SK-N-MC (cell line): ENCODE results near the gene MRPL12.

Experiments
- DNase-seq: peaks from one replicate; pipeline ENCODE4 v3.0.0-alpha.2; 2011; ENCODE audit warnings: low read depth, low spot score
- H3K27ac ChIP-seq: fragments of 200-600 bp; sonication (generic); 2 replicates; pipeline ENCODE4 v1.5.1; 2016; ENCODE audit warnings: mixed run types
- H3K36me3 ChIP-seq: fragments of 200-600 bp; sonication (generic); 2 replicates; pipeline ENCODE4 v1.6.1; 2017; ENCODE audit warnings: antibody characterized with exemption, low read length, mixed read lengths; ENCODE audit not compliant: insufficient read depth
- H3K4me3 ChIP-seq: fragments of 200-600 bp; sonication (generic); 2 replicates; pipeline ENCODE4 v1.5.1; 2016
- H3K9ac ChIP-seq: fragments of 200-600 bp; sonication (generic); 2 replicates; pipeline ENCODE4 v1.8.0; 2017; ENCODE audit warnings: mixed run types, mixed read lengths; ENCODE audit not compliant: insufficient read length
- H3K9me3 ChIP-seq: fragments of 200-600 bp; sonication (generic); 2 replicates; pipeline ENCODE4 v1.6.1; 2017; ENCODE audit warnings: low read depth, mild to moderate bottlenecking, antibody characterized with exemption, low read length, moderate library complexity, mixed read lengths
- EZH2 ChIP-seq: fragments of 200-600 bp; sonication (generic); IDR thresholded peaks from one replicate; pipeline ENCODE4 v1.6.1; 2017; ENCODE audit warnings: antibody characterized with exemption
- FOXP2 ChIP-seq: optimal IDR thresholded peaks from 2 replicates; pipeline ENCODE3; 2011; ENCODE audit warnings: mild to moderate bottlenecking, moderate library complexity; ENCODE audit not compliant: insufficient read depth; ENCODE audit errors: extremely low read length, control extremely low read depth
- POLR2AphosphoS5 ChIP-seq: IDR thresholded peaks from 2 replicates; pipeline ENCODE4 v1.6.1; 2012; ENCODE audit warnings: mild to moderate bottlenecking, low read depth, low read length, borderline replicate concordance

MRPL12 gene

GRCh38 chr17:81715107-81715871 is 12.1 kb downstream of the MRPL12 start:
- Histone ChIP-seq H3K4me3 (no peak overlapping the region), H3K27ac (no peak overlapping the region)

GRCh38 chr17:81715872-81716673 is 12.9 kb downstream of the MRPL12 start:
- H3K9me3 ChIP-seq: no peaks in the 10 kb centered on the region
- no peak overlapping the region for H3K27ac ChIP-seq
- TF ChIP-seq FOXP2 (no peak), POLR2AphosphoS5 (no peak), EZH2 (no peak)
- DNase-seq: no peak
- H3K9ac ChIP-seq: no peak overlapping the region
- no peak overlapping the region for H3K4me3 ChIP-seq
- no peaks in the 10 kb centered on the region; the same call in 1 of the 2 replicates for H3K36me3 ChIP-seq

More at GRCh38 chr17:81715107-81715871, 12.1 kb downstream of the MRPL12 start:
- TF ChIP-seq POLR2AphosphoS5 (no peak), EZH2 (no peak), FOXP2 (no peak)
- no peaks in the 10 kb centered on the region for H3K9me3 ChIP-seq
- no peak for DNase-seq
- no peak overlapping the region for H3K9ac ChIP-seq
- H3K36me3 ChIP-seq: no peaks in the 10 kb centered on the region; the same call in 1 of the 2 replicates

GRCh38 chr17:81716674-81716996 is 13.5 kb downstream of the MRPL12 start:
- H3K9ac ChIP-seq: no peak overlapping the region
- H3K4me3 ChIP-seq: no peak overlapping the region
- no peak for TF ChIP-seq EZH2
- TF ChIP-seq POLR2AphosphoS5: no peak
- no peak for TF ChIP-seq FOXP2
- no peak overlapping the region for H3K27ac ChIP-seq
- DNase-seq: no peak
- no peaks in the 10 kb centered on the region; the same call in 1 of the 2 replicates for H3K36me3 ChIP-seq
- no peaks in the 10 kb centered on the region for H3K9me3 ChIP-seq

- TF ChIP-seq EZH2 (no peak), FOXP2 (no peak), POLR2AphosphoS5 (no peak)
- Histone ChIP-seq H3K9me3 (no peaks in the 10 kb centered on the region), H3K27ac (no peak overlapping the region), H3K36me3 (no peaks in the 10 kb centered on the region; the same call in 1 of the 2 replicates), H3K9ac (no peak overlapping the region), H3K4me3 (no peak overlapping the region)
- DNase-seq: no peak
Measured at GRCh38 chr17:81717049-81717765, 14.0 kb downstream of the MRPL12 start.

GRCh38 chr17:81717766-81718089 is 14.6 kb downstream of the MRPL12 start:
- TF ChIP-seq EZH2 (no peak), FOXP2 (no peak), POLR2AphosphoS5 (no peak)
- Histone ChIP-seq H3K4me3 (no peak overlapping the region), H3K27ac (no peak overlapping the region), H3K9me3 (no peaks in the 10 kb centered on the region), H3K9ac (no peak overlapping the region), H3K36me3 (no peaks in the 10 kb centered on the region; the same call in 1 of the 2 replicates)
- DNase-seq: no peak

- Histone ChIP-seq H3K9ac (no peak overlapping the region), H3K36me3 (no peaks in the 10 kb centered on the region; the same call in 1 of the 2 replicates), H3K9me3 (no peaks in the 10 kb centered on the region), H3K4me3 (no peak overlapping the region), H3K27ac (no peak overlapping the region)
- TF ChIP-seq EZH2 (no peak), POLR2AphosphoS5 (no peak), FOXP2 (no peak)
- no peak for DNase-seq
Measured at GRCh38 chr17:81719410-81720266, 16.5 kb downstream of the MRPL12 start.

- H3K27ac ChIP-seq: no peak overlapping the region
- no peaks in the 10 kb centered on the region for H3K9me3 ChIP-seq
- no peak overlapping the region for H3K4me3 ChIP-seq
- H3K9ac ChIP-seq: no peak overlapping the region
- TF ChIP-seq POLR2AphosphoS5 (no peak; the same call in 1 of the 2 replicates), FOXP2 (no peak), EZH2 (no peak)
- no peaks in the 10 kb centered on the region; the same call in 1 of the 2 replicates for H3K36me3 ChIP-seq
- DNase-seq: no peak
Measured at GRCh38 chr17:81720267-81721071, 17.3 kb downstream of the MRPL12 start.
